HCT116 (cell line): Measurements from ENCODE around the gene BOC. TPM values are rescaled to one million over a fixed set of nuclear protein-coding genes. Genes with fewer than 3 reads are reported as not detected.

Experiments
- ATAC-seq: fragments of 200-7000 bp; cut with Tn5 transposase; 2 replicates; pipeline ENCODE4 v1.9.1; 2020; ENCODE audit warnings: mild to moderate bottlenecking, moderate library complexity
- BruUV-seq: library from RNA; stranded (reverse); fragments of 400-500 nt; replicated peaks from 2 replicates; lab custom pipeline; 2021; lab: Mats Ljungman, UMichigan
- CTCF ChIA-PET: fragments of 300-600 bp; sonication (Branson Sonifier 250); formaldehyde crosslinking; loops from one replicate; lab custom pipeline; 2021; ENCODE audit warnings: antibody characterized with exemption; lab: Charles Lee
- POLR2A ChIA-PET: fragments of 300-600, 350-600 bp; sonication (Branson Sonifier 250); formaldehyde crosslinking; loops from one replicate; lab custom pipeline; 2021; ENCODE audit warnings: antibody characterized with exemption; lab: Charles Lee
- RAD21 ChIA-PET, 2 experiments: fragments of 300-600 bp; sonication (Branson Sonifier 250); formaldehyde crosslinking; loops; one replicate each; lab custom pipeline; 2023; ENCODE audit warnings: low total read pairs in 2 of 2; ENCODE audit not compliant: uncharacterized antibody in 2 of 2, unreplicated experiment in 2 of 2, low non-redundant PET in 1 of 2; lab: Charles Lee
- DNase-seq: peaks from one replicate; pipeline ENCODE4 v3.0.0-alpha.2; 2010; ENCODE audit warnings: low read depth, low spot score
- H2AFZ ChIP-seq: fragments of 200-600 bp; shearing (Covaris generic), sonication (generic); 2 replicates; pipeline ENCODE4 v1.6.1; 2017; ENCODE audit warnings: low read depth, mixed run types, mixed read lengths, antibody characterized with exemption, low read length; ENCODE audit not compliant: poor library complexity, severe bottlenecking
- H3K27ac ChIP-seq: 2 replicates; pipeline ENCODE4 v1.5.1; 2012; ENCODE audit warnings: low read depth, low read length
- H3K27me3 ChIP-seq: fragments of 200-600 bp; sonication (generic); 2 replicates; pipeline ENCODE4 v1.6.1; 2016; ENCODE audit warnings: mixed run types, low read length, mixed read lengths; ENCODE audit not compliant: insufficient read depth
- H3K36me3 ChIP-seq, 2 experiments: fragments of 200-500 bp in 1 of 2; fragments of 200-600 bp in 1 of 2; sonication (Bioruptor generic) in 1 of 2; sonication (generic) in 1 of 2; 2 replicates each; pipeline versions ENCODE4 v1.5.1 to v1.6.1; 2014 to 2016; ENCODE audit warnings: low read length in 2 of 2, inconsistent platforms in 1 of 2, mixed read lengths in 1 of 2, mixed run types in 1 of 2; ENCODE audit not compliant: insufficient read depth in 2 of 2, control insufficient read depth in 1 of 2
- H3K4me1 ChIP-seq, 2 experiments: fragments of 200-600 bp in 1 of 2; sonication (generic) in 1 of 2; 2 replicates each; pipeline versions ENCODE4 v1.5.1 to v1.6.1; 2012 to 2017; ENCODE audit warnings: low read length in 2 of 2, inconsistent platforms in 1 of 2, mild to moderate bottlenecking in 1 of 2, mixed read lengths in 1 of 2, mixed run types in 1 of 2, moderate library complexity in 1 of 2; ENCODE audit not compliant: insufficient read depth in 2 of 2, control insufficient read depth in 1 of 2
- H3K4me2 ChIP-seq: fragments of 200-600 bp; sonication (generic); 2 replicates; pipeline ENCODE4 v1.6.1; 2017; ENCODE audit warnings: mixed run types, low read length, mixed read lengths
- H3K4me3 ChIP-seq, 2 experiments: fragments of 200-600 bp in 1 of 2; sonication (generic) in 1 of 2; replicated peaks in 1 of 2; 2 replicates each; pipeline ENCODE4 v1.5.1; 2011 to 2016; ENCODE audit warnings: low read length in 2 of 2, control low read depth in 1 of 2, low read depth in 1 of 2, mild to moderate bottlenecking in 1 of 2, mixed read lengths in 1 of 2, mixed run types in 1 of 2
- H3K79me2 ChIP-seq: fragments of 200-600 bp; sonication (generic); 2 replicates; pipeline ENCODE4 v1.6.1; 2017; ENCODE audit warnings: mild to moderate bottlenecking, mixed run types, low read length, moderate library complexity, mixed read lengths; ENCODE audit not compliant: insufficient read depth
- H3K9ac ChIP-seq: fragments of 200-600 bp; sonication (generic); 2 replicates; pipeline ENCODE4 v1.6.1; 2016; ENCODE audit warnings: low read length, mixed read lengths
- H3K9me2 ChIP-seq: fragments of 200-600 bp; sonication (generic), shearing (Covaris generic); 2 replicates; pipeline ENCODE4 v1.6.1; 2017; ENCODE audit warnings: mixed run types, mild to moderate bottlenecking, moderate library complexity; ENCODE audit not compliant: insufficient read depth
- H3K9me3 ChIP-seq, 2 experiments: fragments of 200-500 bp in 1 of 2; fragments of 200-600 bp in 1 of 2; sonication (Bioruptor generic) in 1 of 2; sonication (generic) in 1 of 2; 2 replicates each; pipeline ENCODE4 v1.6.1; 2014 to 2017; ENCODE audit warnings: low read length in 2 of 2, mixed read lengths in 2 of 2, inconsistent platforms in 1 of 2, low read depth in 1 of 2, mild to moderate bottlenecking in 1 of 2, mixed run types in 1 of 2, moderate library complexity in 1 of 2; ENCODE audit not compliant: control insufficient read depth in 1 of 2, insufficient read depth in 1 of 2
- H4K20me1 ChIP-seq: fragments of 200-600 bp; sonication (generic), shearing (Covaris generic); 2 replicates; pipeline ENCODE4 v1.6.1; 2017; ENCODE audit warnings: mixed run types, mild to moderate bottlenecking, moderate library complexity; ENCODE audit not compliant: insufficient read depth
- CEBPB ChIP-seq: IDR thresholded peaks from 2 replicates; pipeline ENCODE4 v1.6.1; 2012; ENCODE audit warnings: low read depth
- ELF1 ChIP-seq: IDR thresholded peaks from 2 replicates; pipeline ENCODE4 v1.6.1; 2012; ENCODE audit warnings: low read depth, borderline replicate concordance
- EZH2phosphoT487 ChIP-seq: fragments of 200-600 bp; IDR thresholded peaks from 2 replicates; pipeline ENCODE4 v1.6.1; 2018; ENCODE audit warnings: antibody characterized with exemption, borderline replicate concordance
- POLR2A ChIP-seq: IDR thresholded peaks from 2 replicates; pipeline ENCODE4 v1.7.0; 2011; ENCODE audit warnings: borderline replicate concordance; ENCODE audit not compliant: insufficient read depth, insufficient read length; ENCODE audit errors: extremely low read depth
- RAD21 ChIP-seq: IDR thresholded peaks from 2 replicates; pipeline ENCODE4 v1.6.1; 2012; ENCODE audit warnings: low read depth, mild to moderate bottlenecking
- SIN3A ChIP-seq: IDR thresholded peaks from 2 replicates; pipeline ENCODE4 v1.6.1; 2012; ENCODE audit warnings: low read depth
- SP1 ChIP-seq: IDR thresholded peaks from 2 replicates; pipeline ENCODE4 v1.6.1; 2012; ENCODE audit warnings: low read depth
- SRF ChIP-seq: IDR thresholded peaks from 2 replicates; pipeline ENCODE4 v1.6.1; 2012; ENCODE audit warnings: low read depth
- YY1 ChIP-seq: IDR thresholded peaks from 2 replicates; pipeline ENCODE4 v1.6.1; 2011; ENCODE audit warnings: low read length, low read depth, moderate library complexity, mild to moderate bottlenecking; ENCODE audit not compliant: insufficient replicate concordance; ENCODE audit errors: extremely low read depth
- ZFX ChIP-seq: fragments of 450-650 bp; IDR thresholded peaks from 2 replicates; pipeline ENCODE4 v1.6.1; 2017
- intact Hi-C: fragments of 100-400 bp; cut with micrococcal nuclease; formaldehyde crosslinking; loops from 2 replicates; pipeline ENCODE4 v1.10.0; 2022
- total RNA-seq: library from RNA; stranded (reverse); gene quantifications from one replicate; pipeline ENCODE4 v1.2.1, GENCODE V29; 2021; ENCODE audit not compliant: unreplicated experiment
- TF ChIP-seq, protein P1 (sequence below): IDR thresholded peaks from 2 replicates; pipeline ENCODE4 v1.6.1; 2012
- TF ChIP-seq, protein P2 (sequence below): IDR thresholded peaks from 2 replicates; pipeline ENCODE4 v1.6.1; 2011; ENCODE audit warnings: mild to moderate bottlenecking, low read length, moderate library complexity; ENCODE audit not compliant: insufficient replicate concordance; ENCODE audit errors: extremely low read depth

BOC gene
- total RNA-seq, 1 experiment from 2014 or later = 3.3 TPM

DNA sequence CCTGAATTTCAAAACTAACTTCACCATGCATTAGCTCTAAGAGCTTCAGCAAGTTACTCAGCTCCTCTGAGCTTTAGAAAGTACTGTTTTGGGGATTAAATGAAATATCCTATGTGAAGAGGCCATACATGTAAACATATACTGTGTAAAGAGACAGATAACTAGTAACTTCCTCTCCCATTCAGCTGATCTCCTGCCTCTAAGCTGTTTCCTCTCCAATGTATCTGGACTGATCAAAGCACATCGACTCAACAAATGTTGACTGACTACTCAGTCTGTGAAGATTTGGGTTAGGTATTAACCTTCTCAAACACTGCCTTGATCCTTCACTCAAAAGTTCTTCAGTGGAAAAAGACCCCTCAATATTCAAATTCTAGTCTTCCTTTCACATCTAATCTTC is 82.0 kb downstream of the BOC start:
- CTCF ChIA-PET = interaction anchor here (1.2 kb wide), 1 partner anchor 242 kb away, joined by 3 read pairs; no protein-coding TSS in a partner anchor

More for the DNA sequence above, 82.0 kb downstream of the BOC start:
- Histone ChIP-seq H3K9ac (no peak overlapping the region), H2AFZ (no peak overlapping the region), H4K20me1 (no peaks in the 10 kb centered on the region), H3K4me1 (no peaks in the 10 kb centered on the region), H3K27ac (no peak overlapping the region), H3K36me3 (no peaks in the 10 kb centered on the region), H3K27me3 (no peaks in the 10 kb centered on the region), H3K4me2 (no peak overlapping the region), H3K9me2 (no peaks in the 10 kb centered on the region), H3K9me3 (no peaks in the 10 kb centered on the region), H3K4me3 (no peak overlapping the region), H3K79me2 (no peaks in the 10 kb centered on the region)
- no peak for DNase-seq
- intact Hi-C loops = loop anchor here (10.0 kb wide), 1 partner anchor 331 kb away; no protein-coding TSS in a partner anchor
- no peak for ATAC-seq
- BruUV-seq = no TSS peak
- TF ChIP-seq POLR2A = no peak
- no peak for TF ChIP-seq SRF
- no peak for TF ChIP-seq SIN3A
- TF ChIP-seq ELF1 = no peak
- no peak for TF ChIP-seq YY1
- TF ChIP-seq, protein P1, sequence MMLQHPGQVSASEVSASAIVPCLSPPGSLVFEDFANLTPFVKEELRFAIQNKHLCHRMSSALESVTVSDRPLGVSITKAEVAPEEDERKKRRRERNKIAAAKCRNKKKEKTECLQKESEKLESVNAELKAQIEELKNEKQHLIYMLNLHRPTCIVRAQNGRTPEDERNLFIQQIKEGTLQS = no peak
- no peak for TF ChIP-seq RAD21
- TF ChIP-seq ZFX = no peak
- no peak for TF ChIP-seq CEBPB
- TF ChIP-seq, protein P2, sequence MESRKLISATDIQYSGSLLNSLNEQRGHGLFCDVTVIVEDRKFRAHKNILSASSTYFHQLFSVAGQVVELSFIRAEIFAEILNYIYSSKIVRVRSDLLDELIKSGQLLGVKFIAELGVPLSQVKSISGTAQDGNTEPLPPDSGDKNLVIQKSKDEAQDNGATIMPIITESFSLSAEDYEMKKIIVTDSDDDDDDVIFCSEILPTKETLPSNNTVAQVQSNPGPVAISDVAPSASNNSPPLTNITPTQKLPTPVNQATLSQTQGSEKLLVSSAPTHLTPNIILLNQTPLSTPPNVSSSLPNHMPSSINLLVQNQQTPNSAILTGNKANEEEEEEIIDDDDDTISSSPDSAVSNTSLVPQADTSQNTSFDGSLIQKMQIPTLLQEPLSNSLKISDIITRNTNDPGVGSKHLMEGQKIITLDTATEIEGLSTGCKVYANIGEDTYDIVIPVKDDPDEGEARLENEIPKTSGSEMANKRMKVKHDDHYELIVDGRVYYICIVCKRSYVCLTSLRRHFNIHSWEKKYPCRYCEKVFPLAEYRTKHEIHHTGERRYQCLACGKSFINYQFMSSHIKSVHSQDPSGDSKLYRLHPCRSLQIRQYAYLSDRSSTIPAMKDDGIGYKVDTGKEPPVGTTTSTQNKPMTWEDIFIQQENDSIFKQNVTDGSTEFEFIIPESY = no peak
- TF ChIP-seq SP1 = no peak
- TF ChIP-seq EZH2phosphoT487 = no peak
- POLR2A ChIA-PET = no interaction called here
- RAD21 ChIA-PET = no interaction called here
